Activated gamma-delta T cell (primary cell): ENCODE measurements around the gene COA1.
"Not testable (repeated sequence)": the region's sequence is repeated elsewhere in the genome, so short reads cannot be mapped to it uniquely, and the experiment has no call there.

ENCODE experiments used
- DNase-seq: peaks from one replicate; lab custom pipeline; 2025; lab: John Stamatoyannopoulos, UW

COA1 gene

GRCh38 chr7:43687866-43688265 lies 41.5 kb downstream of the COA1 start:
- DNase-seq, result not testable (repeated sequence)

GRCh38 chr7:43686991-43687390 lies 42.3 kb downstream of the COA1 start:
- no peak for DNase-seq

- DNase-seq, result no peak
Observed at GRCh38 chr7:43680736-43681135, 48.6 kb downstream of the COA1 start.

- no peak for DNase-seq
Observed at GRCh38 chr7:43679210-43680068, 49.9 kb downstream of the COA1 start.

- DNase-seq, result no peak
Observed at GRCh38 chr7:43678315-43678714, 51.0 kb downstream of the COA1 start.

- DNase-seq, result no peak
Observed at GRCh38 chr7:43677864-43678263, 51.5 kb downstream of the COA1 start.

- DNase-seq, result no peak
Observed at GRCh38 chr7:43674559-43675436, 54.5 kb downstream of the COA1 start.

GRCh38 chr7:43673243-43673976 lies 55.9 kb downstream of the COA1 start:
- not testable (repeated sequence) for DNase-seq

- no peak for DNase-seq
Observed at GRCh38 chr7:43671521-43671920, 57.8 kb downstream of the COA1 start.

GRCh38 chr7:43669286-43670081 lies 59.8 kb downstream of the COA1 start:
- DNase-seq, result no peak

- no peak for DNase-seq
Observed at GRCh38 chr7:43668035-43668434, 61.3 kb downstream of the COA1 start.

- DNase-seq, result no peak
Observed at GRCh38 chr7:43666938-43667337, 62.4 kb downstream of the COA1 start.

GRCh38 chr7:43664681-43665080 lies 64.6 kb downstream of the COA1 start:
- no peak for DNase-seq

GRCh38 chr7:43660141-43660540 lies 69.2 kb downstream of the COA1 start:
- DNase-seq, result no peak

GRCh38 chr7:43659549-43659896 lies 69.8 kb downstream of the COA1 start:
- DNase-seq, result no peak

GRCh38 chr7:43658718-43659548 lies 70.4 kb downstream of the COA1 start:
- DNase-seq, result no peak

- DNase-seq, result no peak
Observed at GRCh38 chr7:43656997-43657396, 72.3 kb downstream of the COA1 start.

GRCh38 chr7:43655584-43655983 lies 73.7 kb downstream of the COA1 start:
- DNase-seq, result no peak

- DNase-seq, result no peak
Observed at GRCh38 chr7:43653891-43654504, 75.3 kb downstream of the COA1 start.

GRCh38 chr7:43653466-43653865 lies 75.9 kb downstream of the COA1 start:
- no peak for DNase-seq
